Fibroblast of the aortic adventitia (primary cell): ENCODE data around the gene GADD45G. TPM values are rescaled to one million over a fixed set of nuclear protein-coding genes. Genes with fewer than 3 reads are reported as not detected.

Source experiments
- DNase-seq: peaks from one replicate; pipeline ENCODE4 v3.0.0-alpha.2; 2010; ENCODE audit warnings: low read depth
- H3K4me3 ChIP-seq: 2 replicates; pipeline ENCODE4 v1.5.1; 2011; ENCODE audit warnings: low read depth, mild to moderate bottlenecking, control low read depth, low read length, moderate library complexity
- CTCF ChIP-seq: IDR thresholded peaks from 2 replicates; pipeline ENCODE4 v1.5.1; 2011; ENCODE audit warnings: mild to moderate bottlenecking, low read length, control low read depth, inconsistent platforms; ENCODE audit not compliant: insufficient read depth
- total RNA-seq: library from RNA; depleted of rRNA; stranded (reverse); fragments of >200 nt; gene quantifications from 2 replicates; pipeline ENCODE4 v1.2.3, GENCODE V29; 2012; ENCODE audit warnings: low replicate concordance

GADD45G gene
- total RNA-seq, 1 donor: 0.36 TPM

GRCh38 chr9:89639367-89639795, 34.6 kb downstream of the GADD45G start:
- TF ChIP-seq CTCF: no peak
- peak; percentile 6 for DNase-seq
- no peak overlapping the region for H3K4me3 ChIP-seq

GRCh38 chr9:89639961-89640360, 35.1 kb downstream of the GADD45G start:
- no peak for TF ChIP-seq CTCF
- H3K4me3 ChIP-seq: no peak overlapping the region
- no peak for DNase-seq

- H3K4me3 ChIP-seq: no peak overlapping the region
- DNase-seq: no peak
- TF ChIP-seq CTCF: no peak
Measured at GRCh38 chr9:89640361-89640760, 35.5 kb downstream of the GADD45G start.

GRCh38 chr9:89640801-89641200, 36.0 kb downstream of the GADD45G start:
- no peak for DNase-seq
- TF ChIP-seq CTCF: no peak
- H3K4me3 ChIP-seq: no peak overlapping the region

GRCh38 chr9:89641980-89642379, 37.2 kb downstream of the GADD45G start:
- no peak for TF ChIP-seq CTCF
- no peak for DNase-seq
- H3K4me3 ChIP-seq: no peak overlapping the region

GRCh38 chr9:89642789-89643188, 38.0 kb downstream of the GADD45G start:
- no peak for TF ChIP-seq CTCF
- no peak for DNase-seq
- no peak overlapping the region for H3K4me3 ChIP-seq

GRCh38 chr9:89646189-89646939, 41.6 kb downstream of the GADD45G start:
- H3K4me3 ChIP-seq: no peak overlapping the region
- TF ChIP-seq CTCF: no peak
- no peak for DNase-seq
